ACC112 (cell line): ENCODE results near the gene SLC36A2.
"Not testable (repeated sequence)": the region's sequence is repeated elsewhere in the genome, so short reads cannot be mapped to it uniquely, and the experiment has no call there.

Experiments used
- H2AFZ ChIP-seq: fragments of 200-600 bp; sonication (generic); one replicate; pipeline ENCODE4 v1.6.0; 2017; ENCODE audit warnings: antibody characterized with exemption, low read length; ENCODE audit not compliant: unreplicated experiment
- H3K27ac ChIP-seq: fragments of 200-600 bp; sonication (generic); 2 replicates; pipeline ENCODE4 v1.5.1; 2014; ENCODE audit warnings: low read depth, mild to moderate bottlenecking, antibody characterized with exemption, low read length, moderate library complexity
- H3K27me3 ChIP-seq: fragments of 200-600 bp; sonication (generic); 2 replicates; pipeline ENCODE4 v1.6.1; 2014; ENCODE audit warnings: mild to moderate bottlenecking, antibody characterized with exemption, low read length, moderate library complexity, mixed read lengths; ENCODE audit not compliant: insufficient read depth
- H3K36me3 ChIP-seq: fragments of 200-600 bp; sonication (generic); 2 replicates; pipeline ENCODE4 v1.6.1; 2016; ENCODE audit warnings: mild to moderate bottlenecking, antibody characterized with exemption, low read length, moderate library complexity, mixed read lengths; ENCODE audit not compliant: insufficient read depth
- H3K4me1 ChIP-seq: fragments of 200-600 bp; sonication (generic); one replicate; pipeline ENCODE4 v1.6.1; 2016; ENCODE audit warnings: low read length, mixed read lengths; ENCODE audit not compliant: insufficient read depth, unreplicated experiment, control insufficient read depth
- H3K4me3 ChIP-seq: fragments of 200-600 bp; sonication (generic); 2 replicates; pipeline ENCODE4 v1.5.1; 2014; ENCODE audit warnings: mild to moderate bottlenecking, low read depth, low read length
- H3K79me2 ChIP-seq: fragments of 200-600 bp; sonication (generic); one replicate; pipeline ENCODE4 v1.6.0; 2016; ENCODE audit warnings: low read length; ENCODE audit not compliant: control insufficient read depth, unreplicated experiment, insufficient read depth

The SLC36A2 gene

DNA sequence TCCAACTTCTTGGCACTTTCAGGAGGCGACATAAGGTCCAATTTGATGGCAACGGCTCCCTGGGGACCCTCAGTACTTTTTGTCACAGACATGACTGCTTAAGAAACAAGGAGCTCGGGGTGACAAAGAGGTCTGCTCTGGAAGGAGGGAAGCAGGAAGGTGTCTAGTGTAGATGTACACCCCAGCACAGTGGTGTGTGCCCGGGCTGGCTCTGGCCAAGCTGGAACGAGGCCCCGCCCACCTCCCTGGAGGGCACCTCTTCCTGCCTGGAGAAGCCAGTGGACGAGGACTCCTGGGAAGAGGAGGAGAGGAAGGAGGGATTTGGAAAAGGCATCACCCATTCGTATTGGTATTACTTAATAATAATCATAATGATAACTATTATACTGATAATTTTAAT lies at the start of gene SLC36A2:
TSS of gene SLC36A2 (minus strand) at position 191 of the 400 bp plus-strand sequence. CDS start at position 92, 99 bp downstream.
- H3K4me1 ChIP-seq, result no peaks in the 10 kb centered on the region
- no peak within 1 kb of the TSS for H3K27ac ChIP-seq
- peaks cover 87% of the 10 kb centered on the region for H3K27me3 ChIP-seq
- H3K4me3 ChIP-seq, result no peak within 1 kb of the TSS
- no peaks in the 10 kb centered on the region for H3K36me3 ChIP-seq
- no peak within 1 kb of the TSS for H2AFZ ChIP-seq
- no peaks in the 10 kb centered on the region for H3K79me2 ChIP-seq

DNA sequence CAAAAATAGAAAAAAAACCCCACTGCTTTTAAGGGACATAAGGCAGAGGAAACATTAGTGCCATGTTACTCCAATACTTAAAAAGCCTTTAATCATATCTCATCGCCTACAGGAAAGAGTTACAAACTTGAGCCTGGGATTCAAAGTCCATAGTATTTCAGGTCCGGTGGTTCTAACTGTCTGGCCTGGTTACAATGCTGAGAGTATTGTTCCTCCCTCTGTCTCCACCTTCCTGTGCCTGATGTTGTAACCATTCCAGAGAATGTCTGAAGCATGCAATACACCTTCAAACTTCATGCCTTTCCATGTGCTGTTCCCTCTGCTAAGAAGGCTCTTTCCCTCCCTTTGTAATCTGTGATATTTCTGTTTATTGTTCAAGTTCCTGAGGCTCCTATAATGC lies 41.6 kb upstream of the SLC36A2 start:
- Histone ChIP-seq H3K4me3 (no peak overlapping the region), H2AFZ (no peak overlapping the region), H3K4me1 (peaks cover 4% of the 10 kb centered on the region), H3K27ac (no peak overlapping the region), H3K79me2 (no peaks in the 10 kb centered on the region), H3K27me3 (peaks cover 31% of the 10 kb centered on the region), H3K36me3 (no peaks in the 10 kb centered on the region)

- Histone ChIP-seq H3K79me2 (no peaks in the 10 kb centered on the region), H3K27me3 (peaks cover 31% of the 10 kb centered on the region), H3K27ac (no peak overlapping the region), H3K4me3 (peak overlapping the region; percentile 61), H2AFZ (peak overlapping the region; percentile 94), H3K36me3 (no peaks in the 10 kb centered on the region), H3K4me1 (peaks cover 4% of the 10 kb centered on the region)
Measured at GRCh38 chr5:151384106-151384505, 36.7 kb upstream of the SLC36A2 start.

DNA sequence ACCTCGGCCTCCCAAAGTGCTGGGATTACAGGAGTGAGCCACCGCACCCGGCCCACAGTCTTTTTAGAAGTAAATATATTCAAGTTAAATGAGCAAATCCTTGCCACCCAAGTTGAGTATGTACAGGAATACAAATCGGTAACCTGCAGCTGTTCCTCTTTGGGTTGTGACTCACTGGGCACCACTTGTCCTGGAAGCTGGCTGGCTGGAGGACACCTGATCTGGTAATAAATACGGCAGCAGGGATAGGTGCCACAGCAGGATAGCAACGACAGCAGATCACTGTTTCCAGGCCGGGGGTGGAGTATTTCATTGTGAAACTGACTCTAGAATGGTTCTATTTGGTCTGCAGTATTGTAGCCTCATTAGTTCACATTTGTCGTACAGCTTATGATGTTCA lies 35.7 kb upstream of the SLC36A2 start:
- Histone ChIP-seq H3K27ac (no peak overlapping the region), H3K4me1 (peaks cover 4% of the 10 kb centered on the region), H3K4me3 (no peak overlapping the region), H3K36me3 (no peaks in the 10 kb centered on the region), H3K79me2 (no peaks in the 10 kb centered on the region), H3K27me3 (peaks cover 20% of the 10 kb centered on the region), H2AFZ (peak overlapping the region; percentile 11)

DNA sequence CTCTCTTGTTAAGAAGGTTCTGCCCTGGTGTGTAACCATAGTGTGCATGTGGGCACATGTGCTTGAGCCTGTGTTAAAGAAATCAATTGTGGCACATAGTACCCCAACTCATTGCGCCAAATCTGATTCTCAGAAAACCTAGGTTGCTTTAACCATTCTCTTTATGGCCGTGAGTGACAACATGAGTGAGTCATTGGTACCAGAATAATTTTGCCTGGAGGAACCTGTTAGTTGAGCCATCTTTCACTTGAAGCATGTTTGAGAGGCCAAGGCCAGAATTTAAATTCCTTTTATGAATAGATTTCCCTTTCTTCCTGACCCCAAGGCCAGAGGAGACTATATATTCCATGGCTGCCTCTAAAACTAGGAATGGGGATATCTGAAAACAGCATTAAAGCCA lies 35.2 kb upstream of the SLC36A2 start:
- H3K27me3 ChIP-seq, result peaks cover 16% of the 10 kb centered on the region
- H2AFZ ChIP-seq, result no peak overlapping the region
- H3K4me3 ChIP-seq, result no peak overlapping the region
- H3K36me3 ChIP-seq, result no peaks in the 10 kb centered on the region
- peaks cover 4% of the 10 kb centered on the region for H3K4me1 ChIP-seq
- H3K27ac ChIP-seq, result no peak overlapping the region
- no peaks in the 10 kb centered on the region for H3K79me2 ChIP-seq

DNA sequence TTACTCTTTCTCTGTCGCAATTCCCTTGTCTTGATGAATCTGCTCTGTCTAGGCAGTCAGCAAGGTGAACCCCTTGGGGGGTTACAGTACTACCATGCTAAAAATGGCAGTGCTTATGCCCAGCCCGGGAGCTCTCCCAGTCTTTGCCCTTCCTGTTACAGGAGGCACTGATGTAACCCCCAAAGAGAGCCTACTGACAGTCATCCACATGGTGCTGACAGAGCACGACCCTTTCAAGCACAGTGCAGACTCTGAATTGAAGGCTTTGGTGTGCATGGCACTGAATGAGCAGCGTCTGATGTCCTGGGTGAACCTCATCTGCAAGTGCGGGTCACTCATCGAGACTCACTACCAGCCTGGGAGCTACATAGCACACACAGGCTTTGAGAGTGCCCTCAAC lies 34.5 kb upstream of the SLC36A2 start:
- Histone ChIP-seq H3K27ac (no peak overlapping the region), H3K36me3 (no peaks in the 10 kb centered on the region), H3K4me1 (peaks cover 4% of the 10 kb centered on the region), H2AFZ (no peak overlapping the region), H3K27me3 (peaks cover 9% of the 10 kb centered on the region), H3K79me2 (no peaks in the 10 kb centered on the region), H3K4me3 (no peak overlapping the region)

DNA sequence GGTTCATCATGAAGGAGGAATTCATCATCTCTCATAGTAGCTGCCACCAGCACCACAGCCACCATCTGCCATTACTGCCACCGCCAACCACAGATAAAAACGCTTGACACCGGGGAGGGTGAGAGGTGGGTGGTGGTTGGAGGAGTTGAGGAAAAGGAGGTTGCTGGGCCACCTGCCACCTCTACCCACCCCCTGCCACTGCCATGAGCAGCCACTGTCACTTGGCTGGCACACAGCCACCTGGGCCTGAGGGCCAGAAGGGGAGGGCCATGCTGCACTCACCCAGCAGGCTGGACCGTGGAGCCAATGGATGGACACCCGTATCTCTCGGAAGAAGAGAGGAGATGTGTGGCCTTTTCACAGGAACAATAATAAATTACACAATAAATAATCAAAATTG lies 31.3 kb upstream of the SLC36A2 start:
- H3K27ac ChIP-seq, result no peak overlapping the region
- no peak overlapping the region for H3K4me3 ChIP-seq
- no peaks in the 10 kb centered on the region for H3K27me3 ChIP-seq
- no peaks in the 10 kb centered on the region for H3K4me1 ChIP-seq
- no peak overlapping the region for H2AFZ ChIP-seq
- no peaks in the 10 kb centered on the region for H3K79me2 ChIP-seq
- H3K36me3 ChIP-seq, result no peaks in the 10 kb centered on the region

GRCh38 chr5:151374539-151374938 lies 27.2 kb upstream of the SLC36A2 start:
- Histone ChIP-seq H2AFZ (no peak overlapping the region), H3K27ac (no peak overlapping the region), H3K79me2 (no peaks in the 10 kb centered on the region), H3K27me3 (peaks cover 6% of the 10 kb centered on the region), H3K4me3 (no peak overlapping the region), H3K4me1 (no peaks in the 10 kb centered on the region), H3K36me3 (no peaks in the 10 kb centered on the region)

- H3K79me2 ChIP-seq, H3K4me3 ChIP-seq, H3K4me1 ChIP-seq, H2AFZ ChIP-seq, H3K27ac ChIP-seq, H3K36me3 ChIP-seq: not testable (repeated sequence)
- peaks cover 22% of the 10 kb centered on the region for H3K27me3 ChIP-seq
Measured at GRCh38 chr5:151367038-151367437, 19.7 kb upstream of the SLC36A2 start.

- Histone ChIP-seq H3K36me3 (no peaks in the 10 kb centered on the region), H3K4me3 (no peak overlapping the region), H3K4me1 (no peaks in the 10 kb centered on the region), H3K27me3 (peaks cover 38% of the 10 kb centered on the region; the same call in 1 of the 2 replicates), H3K27ac (no peak overlapping the region), H3K79me2 (no peaks in the 10 kb centered on the region), H2AFZ (no peak overlapping the region)
Measured at GRCh38 chr5:151363673-151364072, 16.3 kb upstream of the SLC36A2 start.

- H3K36me3 ChIP-seq, result no peaks in the 10 kb centered on the region
- no peaks in the 10 kb centered on the region for H3K79me2 ChIP-seq
- no peak overlapping the region for H2AFZ ChIP-seq
- H3K4me3 ChIP-seq, result no peak overlapping the region
- no peaks in the 10 kb centered on the region for H3K4me1 ChIP-seq
- peaks cover 38% of the 10 kb centered on the region for H3K27me3 ChIP-seq
- H3K27ac ChIP-seq, result no peak overlapping the region
Measured at GRCh38 chr5:151362970-151363369, 15.6 kb upstream of the SLC36A2 start.
